Upper lobe of right lung (tissue), 1 donor: ENCODE results near the gene SHROOM3. TPM values are rescaled to one million over a fixed set of nuclear protein-coding genes. Genes with fewer than 3 reads are reported as not detected.

Source experiments
- ATAC-seq: fragments of 200-7000 bp; cut with Tn5 transposase; one replicate; pipeline ENCODE4 v1.9.1; 2020; ENCODE audit warnings: mild to moderate bottlenecking, moderate library complexity
- DNase-seq: peaks from one replicate; pipeline ENCODE4 v3.0.0-alpha.2; 2020
- H3K27ac ChIP-seq: fragments of 200-600 bp; one replicate; pipeline ENCODE4 v1.8.0; 2022
- H3K27me3 ChIP-seq: fragments of 200-600 bp; one replicate; pipeline ENCODE4 v1.8.0; 2022; ENCODE audit warnings: mild to moderate bottlenecking
- H3K36me3 ChIP-seq: fragments of 200-600 bp; one replicate; pipeline ENCODE4 v1.8.0; 2022
- H3K4me1 ChIP-seq: fragments of 200-600 bp; one replicate; pipeline ENCODE4 v1.8.0; 2022
- H3K4me3 ChIP-seq: fragments of 200-600 bp; one replicate; pipeline ENCODE4 v1.8.0; 2022; ENCODE audit warnings: mild to moderate bottlenecking
- H3K9me3 ChIP-seq: fragments of 200-600 bp; one replicate; pipeline ENCODE4 v1.8.0; 2022
- intact Hi-C: fragments of 100-400 bp; cut with DNase I; formaldehyde crosslinking; loops from one replicate; pipeline ENCODE4 v1.11.0; 2022
- total RNA-seq: library from RNA; stranded (reverse); fragmentation: NEBNext Ultra II Directional; extraction: Animal tissue kit (Norgen Biotek cat#: 25700); gene quantifications from one replicate; pipeline ENCODE4 v1.2.1, GENCODE V29; 2021
- TF ChIP-seq, protein P1 (sequence below): fragments of 200-600 bp; IDR thresholded peaks from one replicate; pipeline ENCODE4 v1.8.0; 2022; ENCODE audit warnings: antibody characterized with exemption
- donor health status: DM: no; HTN: yes; CAD: no; lungs with severe emphysema.

The SHROOM3 gene
- total RNA-seq, 1 donor from 2014 or later = 73.3 TPM

DNA sequence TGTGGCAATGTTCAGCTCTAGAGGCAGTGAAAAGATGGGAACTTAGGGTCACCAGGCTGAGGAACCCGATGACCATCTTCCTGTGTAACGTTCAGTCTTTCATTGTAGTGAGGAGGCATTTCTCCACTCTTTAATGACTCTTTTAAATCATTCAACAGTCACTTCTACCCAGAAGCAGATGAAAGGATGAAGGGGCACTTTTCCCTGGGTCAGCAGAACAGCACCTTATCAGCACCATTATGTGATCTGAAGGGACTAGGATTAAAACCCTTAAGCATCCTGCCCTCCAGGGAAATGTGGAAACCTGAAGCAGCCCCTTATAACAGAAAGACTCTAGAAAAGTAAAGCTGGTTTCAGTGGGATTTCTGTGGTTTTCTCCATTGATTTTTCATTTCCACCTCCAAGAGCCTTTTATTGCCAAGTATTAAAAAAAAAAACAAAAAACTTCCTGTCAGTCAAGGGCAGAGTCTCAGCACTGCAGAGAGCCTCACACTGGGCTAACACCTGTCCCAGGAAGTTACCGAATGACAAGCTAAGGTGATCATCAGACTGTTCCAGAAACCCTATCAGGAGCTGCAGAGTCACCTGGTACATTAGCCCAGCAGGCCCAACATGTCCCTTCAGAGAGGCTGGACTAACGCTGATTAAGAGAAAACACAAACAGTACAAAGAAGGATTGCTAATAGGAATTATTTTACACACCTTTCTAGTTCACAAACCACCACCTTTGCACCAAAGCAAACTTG lies 185.9 kb downstream of the SHROOM3 start:
- ATAC-seq (peak; percentile 39), DNase-seq (no peak)
- TF ChIP-seq, protein P1, sequence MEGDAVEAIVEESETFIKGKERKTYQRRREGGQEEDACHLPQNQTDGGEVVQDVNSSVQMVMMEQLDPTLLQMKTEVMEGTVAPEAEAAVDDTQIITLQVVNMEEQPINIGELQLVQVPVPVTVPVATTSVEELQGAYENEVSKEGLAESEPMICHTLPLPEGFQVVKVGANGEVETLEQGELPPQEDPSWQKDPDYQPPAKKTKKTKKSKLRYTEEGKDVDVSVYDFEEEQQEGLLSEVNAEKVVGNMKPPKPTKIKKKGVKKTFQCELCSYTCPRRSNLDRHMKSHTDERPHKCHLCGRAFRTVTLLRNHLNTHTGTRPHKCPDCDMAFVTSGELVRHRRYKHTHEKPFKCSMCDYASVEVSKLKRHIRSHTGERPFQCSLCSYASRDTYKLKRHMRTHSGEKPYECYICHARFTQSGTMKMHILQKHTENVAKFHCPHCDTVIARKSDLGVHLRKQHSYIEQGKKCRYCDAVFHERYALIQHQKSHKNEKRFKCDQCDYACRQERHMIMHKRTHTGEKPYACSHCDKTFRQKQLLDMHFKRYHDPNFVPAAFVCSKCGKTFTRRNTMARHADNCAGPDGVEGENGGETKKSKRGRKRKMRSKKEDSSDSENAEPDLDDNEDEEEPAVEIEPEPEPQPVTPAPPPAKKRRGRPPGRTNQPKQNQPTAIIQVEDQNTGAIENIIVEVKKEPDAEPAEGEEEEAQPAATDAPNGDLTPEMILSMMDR = no peak
- Histone ChIP-seq H3K4me1 (peaks cover 6% of the 10 kb centered on the region), H3K9me3 (no peaks in the 10 kb centered on the region), H3K4me3 (no peak overlapping the region), H3K27me3 (no peaks in the 10 kb centered on the region), H3K36me3 (no peaks in the 10 kb centered on the region), H3K27ac (peak overlapping the region; percentile 77)
- intact Hi-C loops = no loop called here

DNA sequence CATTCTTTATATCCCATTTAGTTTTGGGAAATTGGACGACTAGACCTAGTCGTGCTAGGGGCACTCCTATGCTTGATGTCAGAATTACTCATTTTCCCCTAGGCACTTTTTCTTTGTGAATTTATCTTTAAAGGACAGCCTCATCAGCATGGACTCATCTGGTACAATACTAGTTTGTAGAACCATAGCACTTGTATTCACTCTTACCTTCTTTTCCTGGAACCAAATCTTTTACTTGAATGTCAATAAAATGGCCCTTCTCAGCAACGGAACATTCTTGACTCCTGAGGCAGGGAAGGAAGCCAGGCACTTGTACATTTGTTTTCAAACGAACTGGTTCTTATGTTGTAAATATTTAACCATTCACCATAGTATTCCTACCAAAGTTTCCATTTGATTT lies 187.1 kb downstream of the SHROOM3 start:
- DNase-seq (no peak), ATAC-seq (peak; percentile 76)
- H3K9me3 ChIP-seq = no peaks in the 10 kb centered on the region
- peaks cover 6% of the 10 kb centered on the region for H3K4me1 ChIP-seq
- H3K4me3 ChIP-seq = no peak overlapping the region
- no peaks in the 10 kb centered on the region for H3K27me3 ChIP-seq
- no peaks in the 10 kb centered on the region for H3K36me3 ChIP-seq
- TF ChIP-seq, protein P1 = no peak
- peak overlapping the region; percentile 77 for H3K27ac ChIP-seq
- intact Hi-C loops = no loop called here

DNA sequence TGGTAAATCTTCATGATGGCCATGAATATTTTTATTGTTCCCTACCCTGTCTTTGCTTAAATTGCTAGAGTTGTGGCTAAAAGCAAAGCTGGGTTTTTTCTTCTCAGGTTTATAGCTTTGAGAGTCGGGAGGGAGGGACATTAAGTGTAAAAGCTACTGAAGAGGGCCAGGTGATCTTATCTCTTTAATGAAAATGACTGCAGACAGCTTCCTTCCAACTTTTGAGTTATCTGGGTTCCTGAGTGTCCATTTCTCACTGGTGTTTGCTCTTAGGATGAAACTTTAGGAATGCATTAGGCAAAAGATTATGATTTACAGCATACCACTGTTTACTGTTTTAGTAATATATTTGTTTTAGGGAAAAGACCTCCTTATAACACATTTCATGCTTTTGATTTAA lies 187.7 kb downstream of the SHROOM3 start:
- Histone ChIP-seq H3K36me3 (no peaks in the 10 kb centered on the region), H3K4me3 (no peak overlapping the region), H3K9me3 (no peaks in the 10 kb centered on the region), H3K27me3 (no peaks in the 10 kb centered on the region), H3K27ac (peak overlapping the region; percentile 77), H3K4me1 (peaks cover 6% of the 10 kb centered on the region)
- TF ChIP-seq, protein P1 = no peak
- no peak for ATAC-seq
- intact Hi-C loops = no loop called here
- DNase-seq = no peak

DNA sequence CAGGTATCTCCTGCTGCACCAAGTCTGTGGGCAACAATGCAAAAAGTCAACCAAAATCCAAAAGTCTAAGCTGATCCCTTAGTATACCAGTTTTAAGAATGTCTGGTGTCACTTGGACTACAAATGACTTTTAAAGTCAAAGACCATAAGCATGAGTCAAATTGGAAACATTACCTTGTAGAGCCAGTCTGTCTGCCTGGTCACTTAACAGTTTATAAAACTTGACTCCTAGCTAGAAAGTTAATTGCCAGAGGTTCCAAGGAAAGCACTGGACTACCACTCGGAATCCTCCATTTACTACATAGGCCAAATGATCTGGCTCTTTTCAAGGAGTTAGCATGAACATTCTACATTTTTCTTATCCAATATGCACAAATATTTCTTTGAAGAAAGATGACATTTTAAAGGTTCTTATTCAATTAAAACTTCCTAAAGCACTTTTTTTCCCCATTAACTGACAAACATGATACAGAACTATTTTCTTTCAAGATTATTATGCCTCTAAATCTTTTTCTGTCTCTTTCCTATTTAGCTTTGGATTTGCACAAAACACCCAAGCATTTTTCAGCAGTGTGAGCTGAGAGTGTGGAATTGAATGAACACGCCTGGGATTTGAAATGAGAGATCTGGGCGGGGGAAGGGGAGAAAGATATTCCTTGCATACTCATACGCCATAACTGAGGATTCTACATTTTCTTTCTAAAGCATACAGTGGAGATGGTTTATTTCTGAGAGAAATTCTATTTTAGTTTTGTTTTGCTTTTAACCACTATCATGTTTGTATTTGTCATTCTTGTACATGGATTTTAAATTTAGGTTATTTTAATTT lies 188.4 kb downstream of the SHROOM3 start:
- DNase-seq = no peak
- no peak for ATAC-seq
- peak overlapping the region; percentile 77 for H3K27ac ChIP-seq

DNA sequence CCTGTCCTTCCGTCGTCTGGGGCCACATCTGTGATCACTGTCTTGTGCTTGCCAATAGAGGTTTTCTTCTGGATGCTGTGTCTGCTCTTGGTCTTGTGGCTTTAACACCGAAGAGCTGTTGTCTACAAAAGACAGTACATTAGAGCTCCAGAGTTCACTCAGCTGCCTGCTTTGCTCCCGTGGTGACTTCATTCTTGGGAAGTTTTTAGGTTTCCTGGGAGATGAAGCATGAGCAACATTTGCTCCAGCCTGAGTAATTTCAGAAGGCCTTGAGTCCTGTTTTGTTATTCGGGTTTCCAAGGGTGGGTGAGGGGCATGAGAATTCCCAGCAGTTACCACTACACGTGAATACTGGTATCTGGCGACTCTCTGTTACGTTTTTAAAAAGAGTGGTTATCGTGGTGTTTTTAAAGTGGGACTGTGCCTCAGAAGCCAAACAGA lies 189.2 kb downstream of the SHROOM3 start:
- Histone ChIP-seq H3K9me3 (no peaks in the 10 kb centered on the region), H3K4me3 (no peak overlapping the region), H3K36me3 (no peaks in the 10 kb centered on the region), H3K4me1 (peaks cover 6% of the 10 kb centered on the region), H3K27ac (peak overlapping the region; percentile 77), H3K27me3 (no peaks in the 10 kb centered on the region)
- intact Hi-C loops = no loop called here
- TF ChIP-seq, protein P1 = no peak
- ATAC-seq (peak; percentile 56), DNase-seq (no peak)

More for the DNA sequence above, 188.4 kb downstream of the SHROOM3 start:
- Histone ChIP-seq H3K9me3 (no peaks in the 10 kb centered on the region), H3K4me3 (no peak overlapping the region), H3K4me1 (peaks cover 6% of the 10 kb centered on the region), H3K27me3 (no peaks in the 10 kb centered on the region), H3K36me3 (no peaks in the 10 kb centered on the region)
- intact Hi-C loops = no loop called here
- TF ChIP-seq, protein P1 = no peak
